ENCODE data around the gene PDLIM7. TPM values are rescaled to one million over a fixed set of nuclear protein-coding genes. Genes with fewer than 3 reads are reported as not detected.
A peak's percentile ranks its signal among the peaks of the same experiment; 100 is the strongest.

The PDLIM7 gene
- total and polyA plus RNA-seq, 2 experiments from 2014 or later: 94.7 to 128 TPM

DNA sequence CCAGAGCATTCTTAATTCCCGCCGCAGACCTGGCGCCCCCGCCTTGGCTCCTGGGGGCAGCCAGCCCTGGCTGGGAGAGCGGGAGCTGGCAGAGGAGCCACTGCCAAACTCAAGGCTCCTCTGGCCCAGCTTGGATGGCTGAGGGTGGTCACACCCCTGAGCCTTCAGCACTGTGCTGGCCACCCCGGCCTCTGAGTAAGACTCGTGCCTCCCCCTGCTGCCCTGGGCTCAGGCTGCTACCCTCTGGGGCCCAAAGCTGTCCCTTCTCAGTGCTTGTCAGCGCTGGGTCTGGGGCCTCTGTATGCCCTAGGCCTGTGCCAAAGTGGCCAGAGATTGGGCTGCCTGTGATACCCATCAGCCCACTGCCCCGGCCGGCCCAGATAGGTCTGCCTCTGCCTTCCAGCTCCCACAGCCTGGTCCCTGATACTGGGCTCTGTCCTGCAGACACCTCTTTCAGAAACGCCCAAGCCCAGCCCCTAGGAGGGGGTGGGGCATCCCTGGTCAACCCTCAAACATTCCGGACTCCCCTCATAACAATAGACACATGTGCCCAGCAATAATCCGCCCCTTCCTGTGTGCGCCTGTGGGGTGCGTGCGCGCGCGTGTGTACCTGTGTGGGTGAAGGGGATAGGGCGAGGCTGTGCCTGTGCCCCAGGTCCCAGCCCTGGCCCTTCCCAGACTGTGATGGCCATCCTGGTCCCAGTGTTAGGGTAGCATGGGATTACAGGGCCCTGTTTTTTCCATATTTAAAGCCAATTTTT lies 55.2 kb downstream of the PDLIM7 start:
- Histone ChIP-seq H3K4me2 (no peak overlapping the region), H3K9me2 (ENCODE audit: insufficient read depth) (no peaks in the 10 kb centered on the region), H3K4me3 (no peak overlapping the region), H2AFZ (no peak overlapping the region), H3K27ac (ENCODE audit: low read depth) (no peak overlapping the region), H3K4me1 (ENCODE audit: insufficient read depth) (peaks cover 20% of the 10 kb centered on the region), H4K20me1 (replicated peaks; ENCODE audit: insufficient read depth) (no peaks in the 10 kb centered on the region; the same call in 1 of the 2 replicates), H3K36me3 (ENCODE audit: insufficient read depth) (no peaks in the 10 kb centered on the region), H3F3A (replicated peaks; ENCODE audit: low read depth) (peaks cover 16% of the 10 kb centered on the region; the same call in 1 of the 2 replicates), H3K27me3 (ENCODE audit: insufficient read depth) (peaks cover 22% of the 10 kb centered on the region), H3K79me2 (replicated peaks; ENCODE audit: insufficient read depth) (no peaks in the 10 kb centered on the region)
- Mint-ChIP-seq H3K27me3 (ENCODE audit: insufficient read depth, low read depth, poor library complexity) (peaks cover 31% of the 10 kb centered on the region), H3K4me3 (no peak overlapping the region), H3K36me3 (ENCODE audit: low read depth) (peaks cover 34% of the 10 kb centered on the region), H3K27ac (no peak overlapping the region; the same call in 1 of the 2 replicates), H3K9me3 (peaks cover 4% of the 10 kb centered on the region; the same call in 2 of the 3 replicates), H3K4me1 (peaks cover 30% of the 10 kb centered on the region)
- ATAC-seq (no peak), DNase-seq (ENCODE audit: low spot score) (no peak)
- TF ChIP-seq REST (IDR thresholded peaks at IDR 0.05; ENCODE audit: unreplicated experiment): no peak
- TF ChIP-seq, protein P1, sequence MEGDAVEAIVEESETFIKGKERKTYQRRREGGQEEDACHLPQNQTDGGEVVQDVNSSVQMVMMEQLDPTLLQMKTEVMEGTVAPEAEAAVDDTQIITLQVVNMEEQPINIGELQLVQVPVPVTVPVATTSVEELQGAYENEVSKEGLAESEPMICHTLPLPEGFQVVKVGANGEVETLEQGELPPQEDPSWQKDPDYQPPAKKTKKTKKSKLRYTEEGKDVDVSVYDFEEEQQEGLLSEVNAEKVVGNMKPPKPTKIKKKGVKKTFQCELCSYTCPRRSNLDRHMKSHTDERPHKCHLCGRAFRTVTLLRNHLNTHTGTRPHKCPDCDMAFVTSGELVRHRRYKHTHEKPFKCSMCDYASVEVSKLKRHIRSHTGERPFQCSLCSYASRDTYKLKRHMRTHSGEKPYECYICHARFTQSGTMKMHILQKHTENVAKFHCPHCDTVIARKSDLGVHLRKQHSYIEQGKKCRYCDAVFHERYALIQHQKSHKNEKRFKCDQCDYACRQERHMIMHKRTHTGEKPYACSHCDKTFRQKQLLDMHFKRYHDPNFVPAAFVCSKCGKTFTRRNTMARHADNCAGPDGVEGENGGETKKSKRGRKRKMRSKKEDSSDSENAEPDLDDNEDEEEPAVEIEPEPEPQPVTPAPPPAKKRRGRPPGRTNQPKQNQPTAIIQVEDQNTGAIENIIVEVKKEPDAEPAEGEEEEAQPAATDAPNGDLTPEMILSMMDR (conservative IDR thresholded peaks at IDR 0.05; ENCODE audit: low read depth in 2 of 2): 0 out of 4 replicates have a peak, but pooled peaks of 1 of the 2 experiments have one; percentile 8

GRCh38 chr5:177440990-177441780 lies 56.2 kb downstream of the PDLIM7 start:
- Histone ChIP-seq H2AFZ (no peak overlapping the region), H3K27me3 (ENCODE audit: insufficient read depth) (peaks cover 20% of the 10 kb centered on the region), H4K20me1 (replicated peaks; ENCODE audit: insufficient read depth) (no peaks in the 10 kb centered on the region; the same call in 1 of the 2 replicates), H3K9me2 (ENCODE audit: insufficient read depth) (no peaks in the 10 kb centered on the region), H3K36me3 (ENCODE audit: insufficient read depth) (no peaks in the 10 kb centered on the region), H3K4me1 (ENCODE audit: insufficient read depth) (peaks cover 20% of the 10 kb centered on the region), H3F3A (replicated peaks; ENCODE audit: low read depth) (peaks cover 18% of the 10 kb centered on the region; the same call in 1 of the 2 replicates), H3K27ac (ENCODE audit: low read depth) (no peak overlapping the region), H3K79me2 (replicated peaks; ENCODE audit: insufficient read depth) (no peaks in the 10 kb centered on the region), H3K4me3 (no peak overlapping the region), H3K4me2 (no peak overlapping the region)
- Mint-ChIP-seq H3K27ac (no peak overlapping the region), H3K27me3 (ENCODE audit: insufficient read depth, low read depth, poor library complexity) (peaks cover 36% of the 10 kb centered on the region), H3K4me3 (no peak overlapping the region), H3K4me1 (peaks cover 30% of the 10 kb centered on the region), H3K36me3 (ENCODE audit: low read depth) (peaks cover 41% of the 10 kb centered on the region), H3K9me3 (peaks cover 4% of the 10 kb centered on the region; the same call in 2 of the 3 replicates)
- ATAC-seq: no peak
- no peak for DNase-seq (ENCODE audit: low spot score)
- TF ChIP-seq POLR2AphosphoS5 (IDR thresholded peaks at IDR 0.05; ENCODE audit: low read depth) (no peak), EZH2 (IDR thresholded peaks at IDR 0.05; ENCODE audit: low read depth, unreplicated experiment) (no peak)
- TF ChIP-seq, protein P1 (conservative IDR thresholded peaks at IDR 0.05; ENCODE audit: low read depth in 2 of 2): no peak
